HFFc6 (cell line): ENCODE measurements around the gene DOCK2. TPM values are rescaled to one million over a fixed set of nuclear protein-coding genes. Genes with fewer than 3 reads are reported as not detected.

ENCODE experiments used
- DNase-seq: peaks from one replicate; pipeline ENCODE4 v3.0.0-alpha.2; 2018
- H3K27ac Mint-ChIP-seq: 2 replicates; pipeline ENCODE4 v1.8.0; 2020; ENCODE audit warnings: mild to moderate bottlenecking, mixed read lengths
- H3K27me3 Mint-ChIP-seq: 2 replicates; pipeline ENCODE4 v1.8.0; 2021; ENCODE audit warnings: mild to moderate bottlenecking, moderate library complexity, mixed read lengths; ENCODE audit not compliant: insufficient read depth
- H3K36me3 Mint-ChIP-seq: 2 replicates; pipeline ENCODE4 v1.8.0; 2021; ENCODE audit warnings: low read depth, mixed read lengths
- H3K4me1 Mint-ChIP-seq: 2 replicates; pipeline ENCODE4 v1.8.0; 2020; ENCODE audit warnings: low read depth, mixed read lengths
- H3K4me3 Mint-ChIP-seq: 2 replicates; pipeline ENCODE4 v1.8.0; 2020; ENCODE audit warnings: mild to moderate bottlenecking, moderate library complexity, mixed read lengths
- H3K9me3 Mint-ChIP-seq: 2 replicates; pipeline ENCODE4 v1.8.0; 2020; ENCODE audit warnings: mild to moderate bottlenecking, mixed read lengths
- CTCF ChIP-seq: fragments of 200-600 bp; sonication (generic); IDR thresholded peaks from 2 replicates; pipeline ENCODE4 v1.5.0; 2021; ENCODE audit warnings: antibody characterized with exemption, mild to moderate bottlenecking
- total RNA-seq, 6 experiments: library from RNA; stranded (reverse); fragmentation: NEBNext Ultra II Directional; extraction: Animal tissue kit (Norgen Biotek cat#: 25700); gene quantifications; 2 replicates in 1 of 6; 3 replicates in 5 of 6; pipeline ENCODE4 v1.2.3, GENCODE V29; 2021

The DOCK2 gene
- total RNA-seq, 6 experiments from 2014 or later: 1.4 to 6.5 (median 3.0) TPM

GRCh38 chr5:169649486-169649885 is 12.4 kb downstream of the DOCK2 start:
- peak overlapping the region; percentile 56 for H3K4me3 Mint-ChIP-seq
- no peaks in the 10 kb centered on the region for H3K9me3 Mint-ChIP-seq
- H3K4me1 Mint-ChIP-seq: peaks cover 50% of the 10 kb centered on the region
- H3K27me3 Mint-ChIP-seq: no peaks in the 10 kb centered on the region
- H3K36me3 Mint-ChIP-seq: 0 out of 2 replicates have a peak, but pooled peaks cover 4% of the 10 kb centered on the region
- TF ChIP-seq CTCF: no peak
- no peak for DNase-seq
- peak overlapping the region; percentile 94 for H3K27ac Mint-ChIP-seq

- Mint-ChIP-seq H3K27ac (peak overlapping the region; percentile 94), H3K4me1 (peaks cover 56% of the 10 kb centered on the region), H3K36me3 (0 out of 2 replicates have a peak, but pooled peaks cover 4% of the 10 kb centered on the region), H3K4me3 (peak overlapping the region; percentile 50), H3K9me3 (no peaks in the 10 kb centered on the region), H3K27me3 (no peaks in the 10 kb centered on the region)
- DNase-seq: peak; percentile 76
- TF ChIP-seq CTCF: no peak
Measured at GRCh38 chr5:169650701-169651331, 13.7 kb downstream of the DOCK2 start.

GRCh38 chr5:169651526-169651925 is 14.5 kb downstream of the DOCK2 start:
- Mint-ChIP-seq H3K27me3 (no peaks in the 10 kb centered on the region), H3K4me3 (peak overlapping the region; percentile 50), H3K4me1 (peaks cover 63% of the 10 kb centered on the region), H3K9me3 (no peaks in the 10 kb centered on the region), H3K36me3 (0 out of 2 replicates have a peak, but pooled peaks cover 4% of the 10 kb centered on the region), H3K27ac (peak overlapping the region; percentile 94)
- TF ChIP-seq CTCF: no peak
- no peak for DNase-seq

GRCh38 chr5:169652057-169652456 is 15.0 kb downstream of the DOCK2 start:
- Mint-ChIP-seq H3K36me3 (0 out of 2 replicates have a peak, but pooled peaks cover 4% of the 10 kb centered on the region), H3K27ac (peak overlapping the region; percentile 94; the same call in 1 of the 2 replicates), H3K27me3 (no peaks in the 10 kb centered on the region), H3K4me3 (no peak overlapping the region), H3K9me3 (no peaks in the 10 kb centered on the region), H3K4me1 (peaks cover 68% of the 10 kb centered on the region)
- DNase-seq: no peak
- TF ChIP-seq CTCF: no peak

GRCh38 chr5:169653091-169653490 is 16.0 kb downstream of the DOCK2 start:
- no peak for TF ChIP-seq CTCF
- no peaks in the 10 kb centered on the region for H3K27me3 Mint-ChIP-seq
- DNase-seq: no peak
- H3K4me1 Mint-ChIP-seq: peaks cover 67% of the 10 kb centered on the region
- H3K27ac Mint-ChIP-seq: no peak overlapping the region
- no peak overlapping the region for H3K4me3 Mint-ChIP-seq
- no peaks in the 10 kb centered on the region for H3K9me3 Mint-ChIP-seq
- H3K36me3 Mint-ChIP-seq: 0 out of 2 replicates have a peak, but pooled peaks cover 4% of the 10 kb centered on the region
